ENCODE measurements around the gene GAS1. TPM values are rescaled to one million over a fixed set of nuclear protein-coding genes. Genes with fewer than 3 reads are reported as not detected.

The GAS1 gene
- total RNA-seq, 1 experiment from 2014 or later, result 0.64 TPM

DNA sequence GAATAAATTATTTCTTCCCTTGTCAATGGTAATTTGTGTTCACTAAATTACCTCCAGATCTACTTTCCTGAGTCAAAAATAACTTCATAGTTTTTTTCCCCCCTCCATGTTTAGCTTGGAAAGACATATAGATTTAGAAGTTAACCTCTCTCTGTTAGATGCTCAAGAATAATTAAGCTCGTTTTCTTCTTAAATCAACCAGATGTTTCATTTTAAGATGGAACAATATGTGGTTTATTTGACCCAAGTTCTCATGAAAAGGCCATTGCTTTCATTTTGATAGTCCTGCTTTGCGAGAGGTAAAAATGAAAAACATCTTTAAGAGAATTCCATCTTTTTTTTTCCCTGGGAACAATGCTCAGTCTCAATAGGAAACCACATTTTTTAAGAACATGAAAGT, 27.7 kb upstream of the GAS1 start:
- no peak for DNase-seq
- Mint-ChIP-seq H3K27me3 (ENCODE audit: insufficient read depth, unreplicated experiment) (peaks cover 5% of the 10 kb centered on the region), H3K27ac (ENCODE audit: unreplicated experiment) (no peak overlapping the region), H3K4me1 (ENCODE audit: low read depth, unreplicated experiment) (no peaks in the 10 kb centered on the region), H3K36me3 (ENCODE audit: insufficient read depth, unreplicated experiment) (no peaks in the 10 kb centered on the region), H3K9me3 (ENCODE audit: unreplicated experiment) (no peaks in the 10 kb centered on the region), H3K4me3 (ENCODE audit: unreplicated experiment) (no peak overlapping the region)
- CTCF ChIA-PET, result no interaction called here
- Histone ChIP-seq H3K36me3 (ENCODE audit: control insufficient read depth, insufficient read depth, low read length) (no peaks in the 10 kb centered on the region), H3K9me3 (no peaks in the 10 kb centered on the region), H3K27me3 (replicated peaks; ENCODE audit: control insufficient read depth, insufficient read depth, low read length) (no peaks in the 10 kb centered on the region; the same call in 1 of the 2 replicates), H3K4me1 (no peaks in the 10 kb centered on the region), H3K4me3 (ENCODE audit: low read depth, low read length) (no peak overlapping the region)
- POLR2A ChIA-PET, result no interaction called here
- BruUV-seq (replicated peaks), result no TSS peak
- intact Hi-C loops (cut with micrococcal nuclease; ENCODE audit: unreplicated experiment), result no loop called here
- TF ChIP-seq, protein P1, sequence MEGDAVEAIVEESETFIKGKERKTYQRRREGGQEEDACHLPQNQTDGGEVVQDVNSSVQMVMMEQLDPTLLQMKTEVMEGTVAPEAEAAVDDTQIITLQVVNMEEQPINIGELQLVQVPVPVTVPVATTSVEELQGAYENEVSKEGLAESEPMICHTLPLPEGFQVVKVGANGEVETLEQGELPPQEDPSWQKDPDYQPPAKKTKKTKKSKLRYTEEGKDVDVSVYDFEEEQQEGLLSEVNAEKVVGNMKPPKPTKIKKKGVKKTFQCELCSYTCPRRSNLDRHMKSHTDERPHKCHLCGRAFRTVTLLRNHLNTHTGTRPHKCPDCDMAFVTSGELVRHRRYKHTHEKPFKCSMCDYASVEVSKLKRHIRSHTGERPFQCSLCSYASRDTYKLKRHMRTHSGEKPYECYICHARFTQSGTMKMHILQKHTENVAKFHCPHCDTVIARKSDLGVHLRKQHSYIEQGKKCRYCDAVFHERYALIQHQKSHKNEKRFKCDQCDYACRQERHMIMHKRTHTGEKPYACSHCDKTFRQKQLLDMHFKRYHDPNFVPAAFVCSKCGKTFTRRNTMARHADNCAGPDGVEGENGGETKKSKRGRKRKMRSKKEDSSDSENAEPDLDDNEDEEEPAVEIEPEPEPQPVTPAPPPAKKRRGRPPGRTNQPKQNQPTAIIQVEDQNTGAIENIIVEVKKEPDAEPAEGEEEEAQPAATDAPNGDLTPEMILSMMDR (IDR thresholded peaks at IDR 0.05; ENCODE audit: insufficient read depth in 1 of 2, low read depth in 1 of 2, low read length in 1 of 2, severe bottlenecking in 1 of 2, unreplicated experiment in 1 of 2), result no peak

DNA sequence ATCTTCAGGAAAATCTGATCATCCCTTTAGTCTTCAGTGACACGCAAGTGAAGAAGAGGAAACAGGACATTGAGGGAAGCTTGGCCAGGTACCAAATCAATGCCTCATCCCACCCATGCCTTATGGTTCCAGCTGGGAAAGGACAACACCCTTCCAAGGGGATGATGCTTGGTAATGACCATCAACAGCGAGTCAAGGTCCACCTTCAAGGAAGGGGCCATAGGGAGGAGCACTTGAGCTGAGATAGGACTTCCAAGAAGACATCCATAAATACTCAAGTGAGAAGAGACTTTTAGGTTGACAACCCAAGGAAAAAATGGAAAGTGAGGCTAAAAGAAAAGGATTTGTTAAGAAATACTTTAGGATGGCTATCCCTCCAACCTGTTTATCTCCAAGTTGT, 27.1 kb upstream of the GAS1 start:
- TF ChIP-seq, protein P1 (IDR thresholded peaks at IDR 0.05; ENCODE audit: insufficient read depth in 1 of 2, low read depth in 1 of 2, low read length in 1 of 2, severe bottlenecking in 1 of 2, unreplicated experiment in 1 of 2), result no peak
- no peak overlapping the region for H3K27ac Mint-ChIP-seq (ENCODE audit: unreplicated experiment)
- H3K36me3 Mint-ChIP-seq (ENCODE audit: insufficient read depth, unreplicated experiment), result no peaks in the 10 kb centered on the region
- Histone ChIP-seq H3K27me3 (replicated peaks; ENCODE audit: control insufficient read depth, insufficient read depth, low read length) (no peaks in the 10 kb centered on the region; the same call in 1 of the 2 replicates), H3K4me3 (ENCODE audit: low read depth, low read length) (no peak overlapping the region), H3K9me3 (no peaks in the 10 kb centered on the region), H3K4me1 (no peaks in the 10 kb centered on the region), H3K36me3 (ENCODE audit: control insufficient read depth, insufficient read depth, low read length) (no peaks in the 10 kb centered on the region)
- ChIA-PET CTCF (no interaction called here), POLR2A (no interaction called here)
- H3K4me3 Mint-ChIP-seq (ENCODE audit: unreplicated experiment), result no peak overlapping the region
- no peaks in the 10 kb centered on the region for H3K9me3 Mint-ChIP-seq (ENCODE audit: unreplicated experiment)
- intact Hi-C loops (cut with micrococcal nuclease; ENCODE audit: unreplicated experiment), result no loop called here
- DNase-seq, result no peak
- no TSS peak for BruUV-seq (replicated peaks)
- peaks cover 5% of the 10 kb centered on the region for H3K27me3 Mint-ChIP-seq (ENCODE audit: insufficient read depth, unreplicated experiment)
- H3K4me1 Mint-ChIP-seq (ENCODE audit: low read depth, unreplicated experiment), result no peaks in the 10 kb centered on the region

DNA sequence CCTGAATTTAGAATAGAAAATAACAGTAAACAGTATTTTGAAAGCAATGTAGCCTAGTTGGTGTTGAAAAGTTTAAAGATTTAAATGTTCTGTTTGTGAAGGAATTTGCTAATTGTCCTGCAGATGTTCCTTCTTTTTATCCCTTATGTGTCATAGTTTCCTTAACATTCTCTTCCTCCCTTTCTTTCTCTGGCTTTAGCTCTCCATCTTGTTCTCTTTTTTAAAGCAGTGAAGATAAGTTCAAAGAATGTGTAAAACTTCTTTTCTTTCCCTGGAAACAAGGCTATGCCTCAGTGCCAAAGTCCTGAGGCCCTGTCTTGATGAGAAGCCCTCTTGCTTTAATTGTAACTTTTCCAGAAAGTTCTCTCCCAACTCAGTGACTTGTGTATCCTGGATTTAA, 24.4 kb upstream of the GAS1 start:
- Mint-ChIP-seq H3K4me3 (ENCODE audit: unreplicated experiment) (no peak overlapping the region), H3K4me1 (ENCODE audit: low read depth, unreplicated experiment) (no peaks in the 10 kb centered on the region), H3K27ac (ENCODE audit: unreplicated experiment) (no peak overlapping the region), H3K36me3 (ENCODE audit: insufficient read depth, unreplicated experiment) (no peaks in the 10 kb centered on the region), H3K9me3 (ENCODE audit: unreplicated experiment) (no peaks in the 10 kb centered on the region), H3K27me3 (ENCODE audit: insufficient read depth, unreplicated experiment) (peaks cover 5% of the 10 kb centered on the region)
- ChIA-PET POLR2A (no interaction called here), CTCF (no interaction called here)
- no peaks in the 10 kb centered on the region for H3K9me3 ChIP-seq
- no TSS peak for BruUV-seq (replicated peaks)
- H3K4me1 ChIP-seq, result no peaks in the 10 kb centered on the region
- no peak overlapping the region for H3K4me3 ChIP-seq (ENCODE audit: low read depth, low read length)
- DNase-seq, result no peak
- no peaks in the 10 kb centered on the region for H3K27me3 ChIP-seq (replicated peaks; ENCODE audit: control insufficient read depth, insufficient read depth, low read length)
- H3K36me3 ChIP-seq (ENCODE audit: control insufficient read depth, insufficient read depth, low read length), result no peaks in the 10 kb centered on the region
- TF ChIP-seq, protein P1 (IDR thresholded peaks at IDR 0.05; ENCODE audit: insufficient read depth in 1 of 2, low read depth in 1 of 2, low read length in 1 of 2, severe bottlenecking in 1 of 2, unreplicated experiment in 1 of 2), result no peak
- intact Hi-C loops (cut with micrococcal nuclease; ENCODE audit: unreplicated experiment), result no loop called here

Data from Caco-2 (cell line).